Neural cell (in vitro differentiated cells): ENCODE results near the gene EDAR. TPM values are rescaled to one million over a fixed set of nuclear protein-coding genes. Genes with fewer than 3 reads are reported as not detected.

Experiments used
- H2AFZ ChIP-seq: fragments of 200-600, 300-800 bp; sonication (generic), shearing (Covaris generic); 2 replicates; pipeline ENCODE4 v1.6.0; 2014; ENCODE audit warnings: low read depth, mild to moderate bottlenecking, antibody characterized with exemption, low read length, moderate library complexity
- H3F3A ChIP-seq: fragments of 200-600 bp; shearing (Covaris generic); 2 replicates; pipeline ENCODE4 v1.6.1; 2016; ENCODE audit warnings: mild to moderate bottlenecking, moderate library complexity, mixed read lengths, antibody characterized with exemption, low read length; ENCODE audit not compliant: insufficient read depth, poor library complexity, severe bottlenecking
- H3K27ac ChIP-seq: fragments of 200-600, 300-800 bp; sonication (generic), shearing (Covaris generic); 2 replicates; pipeline ENCODE4 v1.5.1; 2014; ENCODE audit warnings: mild to moderate bottlenecking, low read length, moderate library complexity
- H3K27me3 ChIP-seq: fragments of 300-800, 200-600 bp; sonication (generic), shearing (Covaris generic); 2 replicates; pipeline ENCODE4 v1.6.0; 2014; ENCODE audit warnings: mild to moderate bottlenecking, low read depth, low read length, moderate library complexity; ENCODE audit not compliant: insufficient read depth
- H3K36me3 ChIP-seq: fragments of 300-800, 200-600 bp; sonication (generic), shearing (Covaris generic); 2 replicates; pipeline ENCODE4 v1.5.1; 2014; ENCODE audit warnings: mild to moderate bottlenecking, antibody characterized with exemption, low read length, moderate library complexity; ENCODE audit not compliant: insufficient read depth
- H3K4me2 ChIP-seq: fragments of 300-800, 200-600 bp; sonication (generic), shearing (Covaris generic); 2 replicates; pipeline ENCODE4 v1.6.0; 2014; ENCODE audit warnings: mild to moderate bottlenecking, low read length
- H3K4me3 ChIP-seq: fragments of 300-800, 200-600 bp; sonication (generic), shearing (Covaris generic); 2 replicates; pipeline ENCODE4 v1.5.1; 2014; ENCODE audit warnings: mild to moderate bottlenecking, low read length, moderate library complexity
- H3K79me2 ChIP-seq: fragments of 200-600 bp; shearing (Covaris generic); replicated peaks from 2 replicates; pipeline ENCODE4 v1.6.0; 2014; ENCODE audit warnings: mild to moderate bottlenecking, low read length, moderate library complexity; ENCODE audit not compliant: insufficient read depth
- H3K9ac ChIP-seq: fragments of 300-800, 200-600 bp; sonication (generic), shearing (Covaris generic); 2 replicates; pipeline ENCODE4 v1.6.1; 2016; ENCODE audit warnings: mild to moderate bottlenecking, low read length, mixed read lengths
- H3K9me2 ChIP-seq: fragments of 200-600 bp; shearing (Covaris generic); 2 replicates; pipeline ENCODE4 v1.6.1; 2016; ENCODE audit warnings: mild to moderate bottlenecking, low read length, mixed read lengths; ENCODE audit not compliant: insufficient read depth
- H3K9me3 ChIP-seq: fragments of 200-600, 300-800 bp; sonication (generic), shearing (Covaris generic); 2 replicates; pipeline ENCODE4 v1.6.1; 2016; ENCODE audit warnings: mild to moderate bottlenecking, mixed run types, low read length, moderate library complexity, mixed read lengths
- H4K20me1 ChIP-seq: fragments of 200-600 bp; shearing (Covaris generic); 2 replicates; pipeline ENCODE4 v1.6.1; 2016; ENCODE audit warnings: mild to moderate bottlenecking, mixed run types; ENCODE audit not compliant: insufficient read depth
- EP300 ChIP-seq: fragments of 450-650 bp; conservative IDR thresholded peaks from 2 replicates; pipeline ENCODE4 v1.6.1; 2014; ENCODE audit warnings: antibody characterized with exemption, mild to moderate bottlenecking, moderate library complexity; ENCODE audit not compliant: poor library complexity, severe bottlenecking
- EZH2 ChIP-seq: fragments of 200-600, 300-800 bp; shearing (Covaris generic), sonication (generic); IDR thresholded peaks from 2 replicates; pipeline ENCODE4 v1.6.1; 2014; ENCODE audit warnings: antibody characterized with exemption, low read length, borderline replicate concordance, mild to moderate bottlenecking; ENCODE audit not compliant: insufficient read depth, poor library complexity, severe bottlenecking
- MXI1 ChIP-seq: fragments of 450-650 bp; conservative IDR thresholded peaks from 2 replicates; pipeline ENCODE4 v1.6.1; 2014; ENCODE audit warnings: antibody characterized with exemption, mild to moderate bottlenecking; ENCODE audit not compliant: poor library complexity, severe bottlenecking
- POLR2AphosphoS5 ChIP-seq: IDR thresholded peaks from 2 replicates; pipeline ENCODE4 v1.6.1; 2012
- RAD21 ChIP-seq: fragments of 450-650 bp; conservative IDR thresholded peaks from 2 replicates; pipeline ENCODE4 v1.6.1; 2014; ENCODE audit warnings: antibody characterized with exemption, mild to moderate bottlenecking, moderate library complexity
- SMC3 ChIP-seq: fragments of 450-650 bp; conservative IDR thresholded peaks from 2 replicates; pipeline ENCODE4 v1.6.1; 2014; ENCODE audit warnings: antibody characterized with exemption, mild to moderate bottlenecking, moderate library complexity; ENCODE audit not compliant: poor library complexity
- TAF1 ChIP-seq: IDR thresholded peaks from 2 replicates; pipeline ENCODE4 v1.6.1; 2012; ENCODE audit warnings: low read depth
- polyA plus RNA-seq: library from polyadenylated mRNA; depleted of rRNA; stranded (reverse); fragments of >200 nt; gene quantifications from 2 replicates; pipeline ENCODE4 v1.2.3, GENCODE V29; 2014
- TF ChIP-seq, protein P1 (sequence below): fragments of 450-650 bp; IDR thresholded peaks from 2 replicates; pipeline ENCODE4 v1.5.1; 2014; ENCODE audit warnings: antibody characterized with exemption, mild to moderate bottlenecking, moderate library complexity; ENCODE audit not compliant: poor library complexity, severe bottlenecking
- TF ChIP-seq, protein P2 (sequence below): IDR thresholded peaks from 2 replicates; pipeline ENCODE4 v1.6.1; 2012; ENCODE audit warnings: borderline replicate concordance

The EDAR gene
- polyA plus RNA-seq, 1 donor from 2014 or later = not detected

- no peaks in the 10 kb centered on the region for H3K79me2 ChIP-seq
Measured at GRCh38 chr2:108950369-108951135, 38.5 kb downstream of the EDAR start.

DNA sequence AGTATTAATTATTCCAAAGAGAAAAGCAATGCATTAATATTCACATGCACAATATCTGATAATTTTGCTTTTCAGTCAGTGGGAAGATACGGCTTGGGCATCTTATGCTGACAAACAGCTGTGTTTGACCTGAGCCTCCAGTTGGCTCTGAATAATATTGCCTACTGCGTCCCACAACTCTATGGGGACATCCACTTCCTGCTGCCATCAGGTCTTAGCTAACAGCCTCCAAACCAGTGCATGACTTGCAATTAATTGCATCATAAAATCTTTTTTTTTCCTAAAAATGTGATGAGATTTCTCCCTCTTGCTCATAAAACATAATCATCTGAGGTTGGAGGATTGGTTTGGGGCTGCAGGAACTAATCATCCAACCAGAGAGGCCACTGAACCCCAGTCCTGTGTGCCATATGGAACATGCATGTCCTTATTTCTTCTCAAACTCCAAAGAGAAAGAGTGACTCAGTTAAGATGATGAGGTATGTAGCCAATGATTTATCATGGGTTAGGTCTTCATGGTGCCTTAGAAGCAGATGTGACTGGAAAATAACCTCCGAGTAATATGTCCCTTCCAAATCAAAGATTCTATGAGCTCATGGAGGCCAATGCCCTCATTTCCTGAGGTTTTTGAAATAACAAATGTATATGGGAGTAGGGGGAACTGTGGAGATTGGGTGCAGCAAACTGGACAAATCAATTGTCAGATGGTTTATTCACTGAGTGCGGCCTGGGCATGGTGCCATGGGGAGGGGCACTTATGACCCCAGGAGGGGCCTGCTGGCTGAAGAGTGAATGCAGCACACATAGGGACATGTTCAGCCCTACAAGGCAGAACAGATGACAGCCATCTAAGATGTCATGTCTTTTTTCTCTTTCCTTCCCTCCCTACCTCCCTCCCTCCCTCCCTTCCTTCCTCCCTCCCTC, 39.4 kb downstream of the EDAR start:
- Histone ChIP-seq H3K27me3 (no peaks in the 10 kb centered on the region), H3K36me3 (no peaks in the 10 kb centered on the region), H3K79me2 (no peaks in the 10 kb centered on the region), H2AFZ (no peak overlapping the region), H3K9me2 (no peaks in the 10 kb centered on the region), H3F3A (no peaks in the 10 kb centered on the region), H3K4me3 (no peak overlapping the region), H4K20me1 (no peaks in the 10 kb centered on the region), H3K9ac (no peak overlapping the region), H3K4me2 (no peak overlapping the region), H3K27ac (no peak overlapping the region), H3K9me3 (no peaks in the 10 kb centered on the region)
- TF ChIP-seq EP300 (no peak), EZH2 (no peak), TAF1 (no peak), POLR2AphosphoS5 (no peak), MXI1 (no peak), SMC3 (no peak), RAD21 (no peak)
- TF ChIP-seq, protein P1, sequence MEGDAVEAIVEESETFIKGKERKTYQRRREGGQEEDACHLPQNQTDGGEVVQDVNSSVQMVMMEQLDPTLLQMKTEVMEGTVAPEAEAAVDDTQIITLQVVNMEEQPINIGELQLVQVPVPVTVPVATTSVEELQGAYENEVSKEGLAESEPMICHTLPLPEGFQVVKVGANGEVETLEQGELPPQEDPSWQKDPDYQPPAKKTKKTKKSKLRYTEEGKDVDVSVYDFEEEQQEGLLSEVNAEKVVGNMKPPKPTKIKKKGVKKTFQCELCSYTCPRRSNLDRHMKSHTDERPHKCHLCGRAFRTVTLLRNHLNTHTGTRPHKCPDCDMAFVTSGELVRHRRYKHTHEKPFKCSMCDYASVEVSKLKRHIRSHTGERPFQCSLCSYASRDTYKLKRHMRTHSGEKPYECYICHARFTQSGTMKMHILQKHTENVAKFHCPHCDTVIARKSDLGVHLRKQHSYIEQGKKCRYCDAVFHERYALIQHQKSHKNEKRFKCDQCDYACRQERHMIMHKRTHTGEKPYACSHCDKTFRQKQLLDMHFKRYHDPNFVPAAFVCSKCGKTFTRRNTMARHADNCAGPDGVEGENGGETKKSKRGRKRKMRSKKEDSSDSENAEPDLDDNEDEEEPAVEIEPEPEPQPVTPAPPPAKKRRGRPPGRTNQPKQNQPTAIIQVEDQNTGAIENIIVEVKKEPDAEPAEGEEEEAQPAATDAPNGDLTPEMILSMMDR = no peak
- TF ChIP-seq, protein P2, sequence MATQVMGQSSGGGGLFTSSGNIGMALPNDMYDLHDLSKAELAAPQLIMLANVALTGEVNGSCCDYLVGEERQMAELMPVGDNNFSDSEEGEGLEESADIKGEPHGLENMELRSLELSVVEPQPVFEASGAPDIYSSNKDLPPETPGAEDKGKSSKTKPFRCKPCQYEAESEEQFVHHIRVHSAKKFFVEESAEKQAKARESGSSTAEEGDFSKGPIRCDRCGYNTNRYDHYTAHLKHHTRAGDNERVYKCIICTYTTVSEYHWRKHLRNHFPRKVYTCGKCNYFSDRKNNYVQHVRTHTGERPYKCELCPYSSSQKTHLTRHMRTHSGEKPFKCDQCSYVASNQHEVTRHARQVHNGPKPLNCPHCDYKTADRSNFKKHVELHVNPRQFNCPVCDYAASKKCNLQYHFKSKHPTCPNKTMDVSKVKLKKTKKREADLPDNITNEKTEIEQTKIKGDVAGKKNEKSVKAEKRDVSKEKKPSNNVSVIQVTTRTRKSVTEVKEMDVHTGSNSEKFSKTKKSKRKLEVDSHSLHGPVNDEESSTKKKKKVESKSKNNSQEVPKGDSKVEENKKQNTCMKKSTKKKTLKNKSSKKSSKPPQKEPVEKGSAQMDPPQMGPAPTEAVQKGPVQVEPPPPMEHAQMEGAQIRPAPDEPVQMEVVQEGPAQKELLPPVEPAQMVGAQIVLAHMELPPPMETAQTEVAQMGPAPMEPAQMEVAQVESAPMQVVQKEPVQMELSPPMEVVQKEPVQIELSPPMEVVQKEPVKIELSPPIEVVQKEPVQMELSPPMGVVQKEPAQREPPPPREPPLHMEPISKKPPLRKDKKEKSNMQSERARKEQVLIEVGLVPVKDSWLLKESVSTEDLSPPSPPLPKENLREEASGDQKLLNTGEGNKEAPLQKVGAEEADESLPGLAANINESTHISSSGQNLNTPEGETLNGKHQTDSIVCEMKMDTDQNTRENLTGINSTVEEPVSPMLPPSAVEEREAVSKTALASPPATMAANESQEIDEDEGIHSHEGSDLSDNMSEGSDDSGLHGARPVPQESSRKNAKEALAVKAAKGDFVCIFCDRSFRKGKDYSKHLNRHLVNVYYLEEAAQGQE = no peak

More at GRCh38 chr2:108950369-108951135, 38.5 kb downstream of the EDAR start:
- Histone ChIP-seq H3K4me2 (no peak overlapping the region), H3K9ac (no peak overlapping the region), H3K9me3 (no peaks in the 10 kb centered on the region), H3K27ac (no peak overlapping the region), H3F3A (no peaks in the 10 kb centered on the region), H3K9me2 (no peaks in the 10 kb centered on the region), H3K4me3 (no peak overlapping the region), H2AFZ (no peak overlapping the region), H3K27me3 (no peaks in the 10 kb centered on the region), H3K36me3 (no peaks in the 10 kb centered on the region), H4K20me1 (no peaks in the 10 kb centered on the region)
- TF ChIP-seq, protein P2 = no peak
- TF ChIP-seq RAD21 (no peak), MXI1 (no peak), EP300 (no peak), SMC3 (no peak)
